SK-N-SH (cell line): ENCODE measurements around the gene OR10A3. TPM values are rescaled to one million over a fixed set of nuclear protein-coding genes. Genes with fewer than 3 reads are reported as not detected.

ENCODE experiments used
- CTCF ChIA-PET: fragments of 300-600, 350-600 bp; formaldehyde crosslinking; extraction: SDS; loops from one replicate; lab custom pipeline; 2021; lab: Yijun Ruan, JAX
- POLR2A ChIA-PET: fragments of 350-600 bp; sonication (Branson Sonifier 250); formaldehyde crosslinking; extraction: SDS; loops from one replicate; lab custom pipeline; 2020; ENCODE audit warnings: antibody characterized with exemption, inconsistent platforms; lab: Yijun Ruan, JAX
- DNase-seq: peaks from one replicate; pipeline ENCODE4 v3.0.0; 2012
- H2AFZ ChIP-seq: fragments of 200-600 bp; sonication (generic); 2 replicates; pipeline ENCODE4 v1.8.1; 2016; ENCODE audit warnings: antibody characterized with exemption, mild to moderate bottlenecking, low read depth
- H3F3A ChIP-seq: fragments of 200-600 bp; sonication (generic); replicated peaks from 2 replicates; pipeline ENCODE3; 2016; ENCODE audit warnings: antibody characterized with exemption, mild to moderate bottlenecking; ENCODE audit not compliant: insufficient read depth
- H3K27ac ChIP-seq, 2 experiments: fragments of 200-500 bp in 1 of 2; fragments of 200-600 bp in 1 of 2; sonication (Bioruptor generic) in 1 of 2; sonication (generic), shearing (Covaris generic) in 1 of 2; 2 replicates each; pipeline versions ENCODE4 v1.5.1 to v1.6.1; 2014 to 2016; ENCODE audit warnings: low read depth in 2 of 2, inconsistent platforms in 1 of 2, low read length in 1 of 2, mild to moderate bottlenecking in 1 of 2, mixed read lengths in 1 of 2
- H3K27me3 ChIP-seq: fragments of 200-600 bp; sonication (generic), shearing (Covaris generic); 2 replicates; pipeline ENCODE4 v1.6.1; 2016; ENCODE audit warnings: mixed run types; ENCODE audit not compliant: insufficient read depth
- H3K36me3 ChIP-seq, 2 experiments: fragments of 200-500 bp in 1 of 2; fragments of 200-600 bp in 1 of 2; sonication (Bioruptor generic) in 1 of 2; sonication (generic) in 1 of 2; replicated peaks in 1 of 2; 2 replicates each; pipeline versions ENCODE3 to v1.5.1; 2014 to 2016; ENCODE audit warnings: low read length in 1 of 2, mild to moderate bottlenecking in 1 of 2; ENCODE audit not compliant: insufficient read depth in 2 of 2, control insufficient read depth in 1 of 2
- H3K4me1 ChIP-seq, 2 experiments: fragments of 200-500 bp in 1 of 2; fragments of 200-600 bp in 1 of 2; sonication (Bioruptor generic) in 1 of 2; sonication (generic), shearing (Covaris generic) in 1 of 2; 2 replicates each; pipeline versions ENCODE4 v1.5.1 to v1.6.1; 2014 to 2016; ENCODE audit warnings: low read depth in 1 of 2, low read length in 1 of 2, mixed run types in 1 of 2; ENCODE audit not compliant: insufficient read depth in 2 of 2, control insufficient read depth in 1 of 2
- H3K4me2 ChIP-seq: fragments of 200-600 bp; sonication (generic), shearing (Covaris generic); 2 replicates; pipeline ENCODE4 v1.6.1; 2017; ENCODE audit warnings: mixed run types
- H3K4me3 ChIP-seq, 2 experiments: fragments of 200-500 bp in 1 of 2; fragments of 200-600 bp in 1 of 2; sonication (Bioruptor generic) in 1 of 2; sonication (generic), shearing (Covaris generic) in 1 of 2; 2 replicates each; pipeline versions ENCODE4 v1.5.1 to v1.8.1; 2014 to 2016; ENCODE audit warnings: low read depth in 2 of 2, inconsistent platforms in 1 of 2, low read length in 1 of 2, mild to moderate bottlenecking in 1 of 2, mixed read lengths in 1 of 2, moderate library complexity in 1 of 2
- H3K79me2 ChIP-seq: fragments of 200-600 bp; sonication (generic); 2 replicates; pipeline ENCODE4 v1.8.1; 2017; ENCODE audit warnings: mild to moderate bottlenecking; ENCODE audit not compliant: insufficient read depth
- H3K9ac ChIP-seq: fragments of 200-600 bp; sonication (generic); 2 replicates; pipeline ENCODE4 v1.6.1; 2017; ENCODE audit warnings: mixed run types
- H3K9me2 ChIP-seq: fragments of 200-600 bp; sonication (generic); 2 replicates; pipeline ENCODE4 v1.6.1; 2017; ENCODE audit warnings: mixed run types
- H3K9me3 ChIP-seq: fragments of 200-600 bp; sonication (generic); 2 replicates; pipeline ENCODE4 v1.6.1; 2017; ENCODE audit warnings: mixed run types, mild to moderate bottlenecking, moderate library complexity
- H4K20me1 ChIP-seq: fragments of 200-600 bp; sonication (generic); 2 replicates; pipeline ENCODE4 v1.6.1; 2017; ENCODE audit warnings: mild to moderate bottlenecking, mixed run types; ENCODE audit not compliant: insufficient read depth
- ELF1 ChIP-seq: IDR thresholded peaks from 2 replicates; pipeline ENCODE4 v1.4.0; 2012
- FOXJ3 ChIP-seq: sonication (generic); formaldehyde crosslinking; IDR thresholded peaks from 2 replicates; pipeline ENCODE4 v1.5.1; 2020; ENCODE audit warnings: mild to moderate bottlenecking, missing genetic modification reagents
- FOXM1 ChIP-seq: IDR thresholded peaks from 2 replicates; pipeline ENCODE4 v1.4.0; 2012; ENCODE audit warnings: low read depth, mild to moderate bottlenecking
- JUND ChIP-seq: IDR thresholded peaks from 2 replicates; pipeline ENCODE4 v1.4.0; 2012
- MEF2A ChIP-seq: IDR thresholded peaks from 2 replicates; pipeline ENCODE4 v1.4.0; 2012; ENCODE audit warnings: low read depth, borderline replicate concordance
- REST ChIP-seq: IDR thresholded peaks from 2 replicates; pipeline ENCODE4 v1.6.1; 2012; ENCODE audit warnings: mild to moderate bottlenecking, low read depth, low read length, moderate library complexity
- RXRA ChIP-seq: IDR thresholded peaks from 2 replicates; pipeline ENCODE4 v1.4.0; 2012; ENCODE audit warnings: low read depth, mild to moderate bottlenecking, borderline replicate concordance
- TAF1 ChIP-seq: IDR thresholded peaks from 2 replicates; pipeline ENCODE4 v1.6.1; 2012; ENCODE audit warnings: low read depth, mild to moderate bottlenecking, low read length, moderate library complexity, borderline replicate concordance
- TEAD4 ChIP-seq: IDR thresholded peaks from 2 replicates; pipeline ENCODE4 v1.4.0; 2012; ENCODE audit warnings: mild to moderate bottlenecking, borderline replicate concordance; ENCODE audit not compliant: insufficient read depth
- WGBS: methylation state at CpG from one replicate; pipeline ENCODE4 v1.1.6; 2017; ENCODE audit warnings: low lambda C conversion rate; 5-methylcytosine and 5-hydroxymethylcytosine counted together
- polyA plus RNA-seq, 3 experiments: library from polyadenylated mRNA; depleted of rRNA; stranded (reverse); fragments of >200 nt; gene quantifications; 2 replicates each; pipeline ENCODE4 v1.2.3, GENCODE V29; 2012
- TF ChIP-seq, protein P1 (sequence below): fragments of 200-600 bp; sonication (generic); IDR thresholded peaks from 2 replicates; pipeline ENCODE4 v1.6.1; 2017; ENCODE audit warnings: antibody characterized with exemption, mild to moderate bottlenecking, moderate library complexity

The OR10A3 gene
- polyA plus RNA-seq, 1 of the 3 experiments (the other 2 are of a cell fraction) = not detected

DNA sequence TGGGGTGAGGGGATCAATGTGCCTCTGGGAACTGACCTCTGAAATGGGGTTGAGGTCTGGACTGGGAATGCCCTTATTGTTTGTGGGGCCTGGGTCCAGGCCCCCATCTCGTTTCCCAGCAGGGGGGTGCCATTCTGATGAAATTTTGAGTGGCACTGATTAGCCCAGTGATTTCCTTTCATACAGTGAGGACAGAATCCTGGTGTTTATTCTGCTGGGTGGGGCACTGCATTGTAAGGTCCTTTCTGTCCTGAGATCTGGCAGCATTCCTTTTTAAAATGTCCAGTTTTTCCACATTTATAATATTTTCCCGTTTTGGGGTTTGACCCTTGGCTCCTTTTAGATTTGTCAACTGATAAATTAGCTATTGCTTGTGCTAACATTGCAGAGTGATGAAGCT, 37.6 kb downstream of the OR10A3 start (continued):
- no peak for TF ChIP-seq REST
- no peak for TF ChIP-seq TAF1
- no peak for TF ChIP-seq ELF1

DNA sequence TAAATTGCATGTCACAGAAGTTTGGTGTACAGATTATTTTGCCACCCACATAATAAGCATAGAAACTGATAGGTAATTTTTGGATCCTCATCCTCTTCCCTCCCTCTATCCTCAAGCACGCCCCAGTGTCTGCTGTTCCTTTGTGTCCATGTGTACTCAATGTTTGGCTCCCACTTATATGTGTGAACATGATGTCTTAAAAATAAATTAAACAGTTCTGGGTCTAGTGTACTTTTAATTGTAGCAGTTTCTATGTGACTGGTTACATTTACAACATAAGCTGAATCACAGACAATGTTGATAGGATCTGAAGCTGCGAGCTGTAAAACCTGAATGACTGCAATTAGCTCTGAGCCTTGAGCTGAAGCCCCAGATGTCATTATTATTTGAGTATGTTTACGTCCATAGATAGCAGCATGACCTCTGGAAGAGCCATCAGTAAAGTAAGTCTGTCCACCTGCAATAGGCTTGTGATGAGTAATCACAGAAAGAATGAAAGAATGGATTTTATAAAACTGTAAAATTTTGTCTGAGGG, 40.1 kb downstream of the OR10A3 start:
- H3K27me3 ChIP-seq = no peaks in the 10 kb centered on the region
- TF ChIP-seq JUND (no peak), FOXJ3 (CRISPR knock-in tag) (no peak), REST (no peak), FOXM1 (no peak), MEF2A (no peak), RXRA (no peak), TEAD4 (no peak)
- TF ChIP-seq, protein P1, sequence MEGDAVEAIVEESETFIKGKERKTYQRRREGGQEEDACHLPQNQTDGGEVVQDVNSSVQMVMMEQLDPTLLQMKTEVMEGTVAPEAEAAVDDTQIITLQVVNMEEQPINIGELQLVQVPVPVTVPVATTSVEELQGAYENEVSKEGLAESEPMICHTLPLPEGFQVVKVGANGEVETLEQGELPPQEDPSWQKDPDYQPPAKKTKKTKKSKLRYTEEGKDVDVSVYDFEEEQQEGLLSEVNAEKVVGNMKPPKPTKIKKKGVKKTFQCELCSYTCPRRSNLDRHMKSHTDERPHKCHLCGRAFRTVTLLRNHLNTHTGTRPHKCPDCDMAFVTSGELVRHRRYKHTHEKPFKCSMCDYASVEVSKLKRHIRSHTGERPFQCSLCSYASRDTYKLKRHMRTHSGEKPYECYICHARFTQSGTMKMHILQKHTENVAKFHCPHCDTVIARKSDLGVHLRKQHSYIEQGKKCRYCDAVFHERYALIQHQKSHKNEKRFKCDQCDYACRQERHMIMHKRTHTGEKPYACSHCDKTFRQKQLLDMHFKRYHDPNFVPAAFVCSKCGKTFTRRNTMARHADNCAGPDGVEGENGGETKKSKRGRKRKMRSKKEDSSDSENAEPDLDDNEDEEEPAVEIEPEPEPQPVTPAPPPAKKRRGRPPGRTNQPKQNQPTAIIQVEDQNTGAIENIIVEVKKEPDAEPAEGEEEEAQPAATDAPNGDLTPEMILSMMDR = no peak
- DNase-seq = no peak
- no peak overlapping the region for H2AFZ ChIP-seq
- no peak overlapping the region for H3K27ac ChIP-seq
- WGBS = 8% methylated on average over 3 of the region's 3 CpGs
- ChIA-PET POLR2A (no interaction called here), CTCF (interaction anchor here (1.3 to 1.9 kb wide), 3 partner anchors 9 to 198 kb away, joined by 3 to 11 read pairs (median 5); partner anchors contain the start of gene EIF3F)
- no peaks in the 10 kb centered on the region for H3F3A ChIP-seq
- no peak overlapping the region for H3K9ac ChIP-seq
- no peaks in the 10 kb centered on the region for H3K9me3 ChIP-seq
- no peaks in the 10 kb centered on the region for H3K9me2 ChIP-seq
- H3K79me2 ChIP-seq = no peaks in the 10 kb centered on the region
- H3K4me2 ChIP-seq = no peak overlapping the region
- no peaks in the 10 kb centered on the region; a peak in 2 of 4 replicates for H3K4me1 ChIP-seq
- no peak overlapping the region for H3K4me3 ChIP-seq
- H3K36me3 ChIP-seq = no peaks in the 10 kb centered on the region
- no peaks in the 10 kb centered on the region for H4K20me1 ChIP-seq
